Stimulated activated CD8-positive, alpha-beta memory T cell treated with anti-CD3 and anti-CD28 coated beads, Interleukin-2, amount 100 ng/mL, for 48 hours (primary cell): ENCODE results near the gene RTTN.
"Not testable (repeated sequence)": the region's sequence is repeated elsewhere in the genome, so short reads cannot be mapped to it uniquely, and the experiment has no call there.

Experiments used
- DNase-seq, 2 donors: peaks; one replicate each; pipeline ENCODE4 v3.0.0-alpha.2; 2020; ENCODE audit warnings: low read depth in 2 of 2

The RTTN gene

GRCh38 chr18:70149616-70150301 lies 55.7 kb downstream of the RTTN start:
- DNase-seq: no peak

- no peak for DNase-seq
These were observed 56.3 kb downstream of the RTTN start for GRCh38 chr18:70149156-70149555.

GRCh38 chr18:70148039-70148938 lies 57.2 kb downstream of the RTTN start:
- no peak for DNase-seq

GRCh38 chr18:70146174-70146573 lies 59.3 kb downstream of the RTTN start:
- no peak for DNase-seq

GRCh38 chr18:70142001-70142400 lies 63.5 kb downstream of the RTTN start:
- no peak for DNase-seq

GRCh38 chr18:70139138-70139537 lies 66.3 kb downstream of the RTTN start:
- DNase-seq: no peak

- no peak for DNase-seq
These were observed 69.9 kb downstream of the RTTN start for GRCh38 chr18:70135604-70136003.

- no peak for DNase-seq
These were observed 72.5 kb downstream of the RTTN start for GRCh38 chr18:70132999-70133398.

GRCh38 chr18:70128271-70128670 lies 77.2 kb downstream of the RTTN start:
- no peak for DNase-seq

- no peak for DNase-seq
These were observed 78.1 kb downstream of the RTTN start for GRCh38 chr18:70127359-70127758.

GRCh38 chr18:70126832-70127231 lies 78.7 kb downstream of the RTTN start:
- DNase-seq: no peak

- DNase-seq: no peak
These were observed 81.3 kb downstream of the RTTN start for GRCh38 chr18:70124139-70124538.

GRCh38 chr18:70121842-70122241 lies 83.6 kb downstream of the RTTN start:
- no peak for DNase-seq

- no peak for DNase-seq
These were observed 88.5 kb downstream of the RTTN start for GRCh38 chr18:70116949-70117348.

- DNase-seq: no peak
These were observed 92.0 kb downstream of the RTTN start for GRCh38 chr18:70113511-70113910.

GRCh38 chr18:70110678-70111077 lies 94.8 kb downstream of the RTTN start:
- no peak for DNase-seq

GRCh38 chr18:70107091-70107490 lies 98.4 kb downstream of the RTTN start:
- DNase-seq: no peak

- not testable (repeated sequence) for DNase-seq
These were observed 102.6 kb downstream of the RTTN start for GRCh38 chr18:70102854-70103253.

GRCh38 chr18:70089858-70090257 lies 115.6 kb downstream of the RTTN start:
- DNase-seq: no peak

- no peak for DNase-seq
These were observed 119.4 kb downstream of the RTTN start for GRCh38 chr18:70086085-70086484.

GRCh38 chr18:70085641-70086040 lies 119.8 kb downstream of the RTTN start:
- DNase-seq: no peak

GRCh38 chr18:70082430-70082829 lies 123.1 kb downstream of the RTTN start:
- DNase-seq: no peak

GRCh38 chr18:70078106-70078505 lies 127.4 kb downstream of the RTTN start:
- DNase-seq: no peak
